ENCODE data around the gene ST6GALNAC3.

The ST6GALNAC3 gene

DNA sequence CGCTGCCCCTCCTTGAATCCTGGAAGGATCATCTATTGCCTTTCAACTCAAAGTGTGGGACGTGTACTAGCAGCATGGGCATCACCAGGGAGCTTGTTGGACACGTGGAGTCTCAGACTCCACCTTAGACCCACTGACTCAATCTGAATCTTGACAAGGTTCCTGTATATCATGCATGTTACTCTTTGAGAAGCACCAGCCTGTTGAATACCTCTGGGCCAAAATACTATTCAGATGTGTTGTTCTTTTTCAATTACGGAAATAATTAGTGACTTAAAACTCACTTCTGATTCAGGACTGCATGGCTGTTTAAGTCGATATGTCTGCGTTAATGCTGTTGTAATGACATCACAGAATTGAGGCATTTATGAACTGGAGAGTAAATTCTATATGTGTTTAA is 70.8 kb downstream of the ST6GALNAC3 start:
- DNase-seq (ENCODE audit: low spot score), result no peak

DNA sequence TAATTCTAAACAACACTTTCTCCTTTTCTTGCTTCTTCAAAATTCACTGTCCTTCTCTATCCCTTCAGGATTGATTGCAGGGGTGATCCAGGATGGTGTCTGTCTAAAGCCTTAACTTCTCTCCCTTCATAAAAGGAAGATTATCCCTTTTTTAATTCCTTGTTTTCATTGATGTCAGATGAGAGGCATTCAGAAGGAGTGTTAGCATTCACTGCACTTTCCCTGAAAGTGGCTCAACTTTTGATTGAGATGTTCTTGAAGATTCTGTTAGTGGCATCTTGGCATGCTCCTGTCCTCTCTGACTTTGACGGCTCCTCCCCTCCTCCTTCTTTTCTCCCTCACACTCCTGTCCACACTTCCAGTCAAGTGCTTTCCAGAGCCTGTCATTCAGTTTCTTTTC is 71.6 kb downstream of the ST6GALNAC3 start:
- DNase-seq (ENCODE audit: low spot score), result no peak

DNA sequence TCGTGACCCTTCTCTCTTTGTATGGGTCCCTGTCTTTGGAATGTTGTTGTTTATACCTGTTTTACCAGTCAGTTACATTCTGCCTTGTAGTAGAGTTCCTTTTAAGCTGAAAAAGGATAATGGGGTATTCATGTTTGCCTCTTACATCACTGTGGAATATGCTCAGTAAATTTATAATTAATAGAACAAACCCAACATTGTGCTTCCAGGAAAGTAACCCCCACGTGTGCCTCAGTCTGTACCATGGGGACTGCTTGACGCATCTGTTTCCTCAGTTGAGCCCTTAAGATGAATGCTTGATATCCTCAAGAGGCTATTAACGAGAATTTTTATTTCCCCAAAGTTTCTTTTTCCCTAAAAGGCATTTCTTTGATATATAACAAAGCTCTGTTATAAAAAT is 73.4 kb downstream of the ST6GALNAC3 start:
- no peak for DNase-seq (ENCODE audit: low spot score)

DNA sequence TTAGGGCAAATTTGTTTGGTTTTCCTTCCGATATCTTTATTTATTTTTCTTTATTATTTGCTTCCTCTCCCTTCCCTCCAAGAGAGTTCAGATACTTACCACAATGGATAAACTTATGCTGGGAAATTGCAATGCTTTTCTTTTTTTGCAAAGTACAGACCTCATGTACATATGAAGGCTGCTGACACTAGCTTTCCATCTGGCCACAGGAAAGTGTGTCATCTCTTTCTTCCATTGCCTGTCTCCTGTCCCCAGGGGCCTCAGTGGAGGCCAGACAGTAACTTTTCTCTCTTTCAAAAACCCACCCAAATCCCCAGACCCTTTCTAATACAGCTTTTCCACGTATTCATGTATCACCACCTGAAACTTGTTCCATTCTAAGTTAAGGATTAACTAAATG is 73.9 kb downstream of the ST6GALNAC3 start:
- DNase-seq (ENCODE audit: low spot score), result no peak

DNA sequence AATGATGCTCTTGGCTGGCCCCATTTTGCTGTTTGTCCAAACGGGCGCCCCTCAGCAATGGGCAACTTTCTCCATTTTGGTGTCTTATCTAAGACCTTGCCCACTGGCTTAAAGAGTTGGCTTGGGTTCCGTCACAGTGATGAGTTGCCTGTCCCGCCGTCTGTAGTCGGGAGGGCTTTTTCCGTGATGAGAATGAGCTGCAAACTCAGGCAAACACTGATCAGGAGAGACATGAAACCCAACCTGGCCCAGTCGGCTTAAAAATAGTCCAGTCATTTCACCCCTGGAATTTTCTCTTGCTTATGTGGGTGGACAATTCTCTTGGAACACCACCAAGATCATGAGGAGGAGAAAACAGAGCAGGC is 79.3 kb downstream of the ST6GALNAC3 start:
- no peak for DNase-seq (ENCODE audit: low spot score)

DNA sequence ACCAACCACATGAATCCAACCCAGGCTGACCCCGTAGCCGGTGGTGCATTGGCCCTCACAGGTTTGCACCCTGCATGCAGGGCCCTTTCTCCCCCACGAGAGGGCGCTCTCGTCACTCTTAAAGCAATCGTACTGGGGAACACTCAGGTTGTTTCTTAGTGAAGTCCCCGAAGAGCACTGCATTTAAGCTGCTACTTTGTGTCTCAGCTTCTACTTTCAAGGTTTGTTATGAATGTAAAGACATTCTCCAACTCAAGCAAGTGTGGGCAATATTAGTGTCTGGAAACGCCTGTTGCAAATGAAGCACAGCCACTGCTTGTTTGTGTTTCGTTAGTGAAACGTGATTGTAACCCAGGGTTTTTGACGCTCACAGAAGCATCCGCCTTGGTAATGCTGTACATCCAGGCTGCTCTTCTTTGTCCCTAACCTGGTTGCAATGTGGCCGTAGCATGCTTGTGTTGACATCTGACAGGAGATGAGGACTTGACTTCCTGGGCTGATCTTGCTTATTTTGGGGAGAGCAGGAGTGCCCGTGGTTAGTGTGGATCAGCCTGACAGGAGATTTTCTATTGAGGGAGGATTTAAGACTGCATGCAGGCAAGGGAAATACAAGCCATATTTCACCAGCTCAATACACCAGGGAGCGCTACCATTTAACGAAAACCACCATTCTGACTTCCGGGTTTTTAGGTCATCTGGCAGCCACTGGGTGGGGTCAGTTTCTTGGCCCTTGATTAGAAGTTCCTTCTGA is 79.8 kb downstream of the ST6GALNAC3 start:
- peak; percentile 72 for DNase-seq (ENCODE audit: low spot score)

DNA sequence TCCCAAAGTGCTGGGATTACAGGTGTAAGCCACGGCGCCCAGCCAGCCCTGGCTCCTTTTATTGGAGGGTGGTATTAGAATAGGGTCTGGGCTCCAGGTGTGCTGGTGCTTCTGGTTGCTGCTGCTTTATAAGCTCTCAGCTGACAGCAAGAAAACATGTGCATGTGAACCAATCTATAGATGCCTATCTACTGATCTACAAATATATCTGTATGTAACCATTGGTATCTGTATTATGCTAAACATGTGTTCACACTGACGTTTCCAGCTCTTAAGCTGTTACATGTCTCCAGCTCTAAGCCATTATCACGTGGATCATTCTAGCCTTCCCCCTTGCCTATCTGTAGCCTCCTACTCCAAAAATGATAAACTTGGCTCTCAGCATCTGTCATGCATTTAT is 82.4 kb downstream of the ST6GALNAC3 start:
- no peak for DNase-seq (ENCODE audit: low spot score)

DNA sequence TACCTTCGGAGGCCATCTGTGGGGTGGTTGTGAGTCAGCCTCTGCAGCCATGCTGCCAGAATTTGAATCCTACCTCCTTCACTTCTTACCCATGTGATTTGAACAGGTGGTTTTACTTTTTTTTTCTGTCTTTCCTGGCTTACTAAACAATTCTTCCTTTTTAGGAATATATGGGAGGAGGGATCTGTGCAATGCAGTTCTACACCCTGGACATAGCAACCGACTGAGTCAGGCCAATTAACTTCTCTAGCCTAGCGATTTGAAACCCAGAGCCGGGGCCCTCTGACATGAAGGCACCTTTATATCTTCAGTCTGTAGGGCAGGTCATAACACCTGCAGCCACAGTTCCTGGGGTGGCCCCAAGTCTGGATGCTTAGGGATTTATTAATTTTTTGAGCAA is 83.6 kb downstream of the ST6GALNAC3 start:
- no peak for DNase-seq (ENCODE audit: low spot score)

DNA sequence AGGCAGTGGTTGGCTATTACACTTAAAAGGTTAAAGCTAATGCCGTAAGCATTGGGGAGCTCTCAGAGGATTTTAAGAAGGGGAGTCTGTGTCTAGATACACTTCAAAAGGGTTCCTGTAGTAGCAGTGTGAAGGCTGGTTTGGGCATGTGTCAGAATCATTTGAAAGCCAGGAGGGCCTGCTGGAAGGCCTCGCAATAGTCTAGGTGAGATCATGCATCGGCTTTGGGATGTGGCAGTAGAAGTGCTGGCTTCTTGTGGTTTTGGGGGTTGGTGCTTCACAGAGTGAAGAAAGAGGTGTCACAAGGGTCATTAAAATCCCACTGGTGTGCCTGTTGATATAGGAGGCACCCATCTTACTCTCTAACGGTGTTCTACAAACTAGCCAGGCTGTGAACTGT is 85.7 kb downstream of the ST6GALNAC3 start:
- DNase-seq (ENCODE audit: low spot score), result no peak

DNA sequence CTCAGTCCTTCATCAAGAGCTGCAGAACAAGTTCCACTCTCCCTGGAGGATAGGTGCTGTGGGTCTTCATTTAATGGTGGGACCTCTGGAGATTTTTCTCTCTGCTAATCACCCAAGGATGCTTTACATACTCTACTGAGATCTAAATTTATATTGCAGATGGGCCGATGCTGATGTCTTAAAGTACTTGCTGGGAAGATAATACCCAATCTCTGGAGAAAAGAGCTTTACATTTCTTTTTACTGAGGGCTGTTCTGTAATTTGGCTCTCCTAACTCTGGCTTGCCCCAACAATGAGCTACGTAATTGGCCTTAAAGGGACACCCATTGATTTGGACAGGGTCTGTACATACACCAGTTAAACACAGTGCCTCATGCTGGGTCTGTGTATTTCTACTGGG is 86.9 kb downstream of the ST6GALNAC3 start:
- no peak for DNase-seq (ENCODE audit: low spot score)

DNA sequence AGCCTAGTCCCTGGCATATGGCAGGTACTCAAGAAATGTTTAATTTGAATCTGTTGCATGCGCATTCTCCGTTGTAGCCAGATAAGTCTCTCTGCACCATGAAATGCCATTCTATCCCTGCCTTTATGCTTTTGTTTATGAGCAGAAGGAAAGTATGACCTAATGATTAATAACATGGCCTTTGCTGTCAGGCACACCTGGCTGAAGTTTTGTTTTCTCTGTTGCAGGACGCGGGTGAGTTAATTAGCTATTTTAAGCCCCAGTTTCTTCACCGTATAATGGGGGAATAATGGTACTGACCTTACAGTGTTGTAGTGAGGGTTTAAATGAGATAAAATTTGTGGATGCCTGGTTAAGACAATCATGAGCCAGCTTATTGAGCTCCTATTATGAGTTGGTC is 87.7 kb downstream of the ST6GALNAC3 start:
- DNase-seq (ENCODE audit: low spot score), result no peak

DNA sequence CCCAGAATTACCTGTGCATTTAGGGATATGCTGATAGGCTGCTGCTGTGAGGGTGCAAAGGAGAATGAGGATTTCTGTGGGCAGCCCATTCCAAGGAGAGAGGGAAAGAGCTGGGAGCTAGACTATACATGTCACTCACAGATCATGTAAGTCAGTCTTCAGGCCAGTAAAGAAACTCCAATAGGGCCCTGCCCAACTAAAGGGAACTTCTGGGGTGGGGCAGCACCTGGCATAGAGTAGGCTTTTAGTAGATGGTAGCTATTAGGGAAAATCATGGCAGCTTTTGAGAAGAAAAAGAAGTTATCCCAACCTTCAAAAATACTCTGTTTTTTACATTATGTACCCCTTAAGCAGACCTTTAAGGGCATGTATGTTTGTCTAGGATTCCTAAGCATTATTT is 89.6 kb downstream of the ST6GALNAC3 start:
- DNase-seq (ENCODE audit: low spot score), result no peak

DNA sequence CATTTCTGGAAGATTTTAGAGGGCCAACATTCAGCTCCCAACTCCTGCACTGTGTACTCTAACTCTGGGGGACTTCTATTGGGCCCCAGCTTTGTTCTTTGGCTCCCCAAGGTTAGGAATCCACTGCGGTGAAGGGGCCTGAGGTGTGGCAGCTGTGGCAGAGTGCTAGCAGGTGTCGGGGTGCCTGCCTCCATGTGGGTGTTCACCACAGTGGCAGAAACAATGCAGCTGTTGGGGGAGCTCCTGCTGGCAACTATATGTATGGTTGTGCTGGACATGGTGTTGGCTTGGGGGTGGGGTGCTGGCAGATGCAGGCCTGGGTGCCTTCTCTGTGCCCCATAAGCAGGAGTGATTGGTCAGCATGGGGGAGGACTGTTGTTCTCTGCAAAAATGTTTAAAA is 95.5 kb downstream of the ST6GALNAC3 start:
- DNase-seq (ENCODE audit: low spot score), result no peak

DNA sequence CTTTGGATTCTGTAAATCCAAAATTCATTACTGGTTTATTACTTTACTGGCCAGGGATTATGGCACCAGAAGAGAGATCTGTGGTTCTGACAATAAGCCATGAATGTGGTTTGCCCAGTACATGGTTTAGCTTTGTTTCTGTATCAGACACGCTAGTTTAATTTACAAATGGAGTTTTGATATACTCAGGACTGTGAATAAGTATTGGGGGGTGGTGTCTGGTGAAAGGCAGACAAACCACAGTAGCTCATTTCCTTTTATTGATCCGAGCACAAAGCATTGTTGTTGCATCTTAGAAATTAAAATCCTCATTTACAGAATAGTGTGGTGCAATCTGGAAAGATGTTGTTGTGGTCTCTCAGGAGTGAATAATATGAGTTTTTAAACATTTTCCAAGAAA is 96.0 kb downstream of the ST6GALNAC3 start:
- DNase-seq (ENCODE audit: low spot score), result no peak

DNA sequence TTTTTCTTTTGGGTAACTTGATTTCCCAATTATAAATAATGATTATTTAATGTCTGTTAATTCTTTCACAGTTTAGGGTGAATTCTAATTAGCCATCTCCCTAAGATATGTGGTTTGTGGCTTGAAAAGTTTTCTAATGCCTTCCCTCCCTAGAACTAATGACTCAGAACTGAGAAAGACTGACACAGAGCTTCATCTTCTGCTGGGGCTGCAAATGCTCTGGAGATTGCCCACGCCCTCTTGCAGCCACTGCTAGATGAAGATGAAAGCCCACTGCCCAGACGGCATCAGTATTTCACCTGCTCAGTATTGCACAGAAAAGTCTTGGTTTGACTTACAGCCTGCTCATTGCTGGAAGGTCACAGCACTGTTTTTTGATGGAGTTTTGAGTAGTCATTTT is 101.5 kb downstream of the ST6GALNAC3 start:
- no peak for DNase-seq (ENCODE audit: low spot score)

DNA sequence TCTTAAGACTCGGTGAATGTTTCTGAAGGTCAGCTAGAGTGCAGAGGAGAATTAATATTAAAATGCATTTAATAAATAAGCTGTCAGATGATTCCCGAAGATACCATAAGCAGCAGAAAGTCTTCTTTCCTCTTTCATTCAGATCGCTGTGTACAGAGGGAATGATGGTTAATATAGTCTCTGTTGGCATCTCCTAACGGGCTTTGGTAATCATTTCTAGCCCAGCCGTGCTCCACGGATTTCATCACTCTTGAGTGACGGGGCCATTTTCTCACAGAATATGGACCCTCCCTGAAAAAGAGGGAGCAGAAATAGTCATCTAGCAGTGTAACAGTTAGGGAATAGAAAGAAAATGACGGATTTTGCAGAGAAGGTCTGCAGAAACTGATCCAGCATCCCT is 103.1 kb downstream of the ST6GALNAC3 start:
- DNase-seq (ENCODE audit: low spot score), result no peak

DNA sequence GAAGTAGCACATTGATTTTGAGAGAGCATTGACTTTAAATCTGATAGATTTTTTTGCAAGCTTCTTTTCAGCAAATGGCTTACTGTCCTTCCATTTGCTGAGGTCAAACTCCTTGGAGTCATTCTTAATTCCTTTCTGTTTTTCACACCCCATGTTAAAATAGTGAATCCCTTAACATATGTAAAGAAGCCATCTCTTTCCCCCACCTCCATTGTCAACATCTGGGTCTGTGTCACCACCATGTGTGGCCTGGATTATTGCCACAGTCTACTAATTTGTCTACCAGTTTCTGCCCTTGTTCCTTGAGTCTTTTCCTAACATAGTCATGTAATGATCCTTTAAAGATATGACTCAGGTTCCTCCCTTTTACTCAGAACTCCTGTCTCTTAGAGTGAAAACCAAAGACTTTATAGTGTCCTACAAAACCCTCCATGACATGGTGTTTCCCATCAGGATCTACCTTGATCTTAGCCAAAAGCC is 104.7 kb downstream of the ST6GALNAC3 start:
- no peak for DNase-seq (ENCODE audit: low spot score)

DNA sequence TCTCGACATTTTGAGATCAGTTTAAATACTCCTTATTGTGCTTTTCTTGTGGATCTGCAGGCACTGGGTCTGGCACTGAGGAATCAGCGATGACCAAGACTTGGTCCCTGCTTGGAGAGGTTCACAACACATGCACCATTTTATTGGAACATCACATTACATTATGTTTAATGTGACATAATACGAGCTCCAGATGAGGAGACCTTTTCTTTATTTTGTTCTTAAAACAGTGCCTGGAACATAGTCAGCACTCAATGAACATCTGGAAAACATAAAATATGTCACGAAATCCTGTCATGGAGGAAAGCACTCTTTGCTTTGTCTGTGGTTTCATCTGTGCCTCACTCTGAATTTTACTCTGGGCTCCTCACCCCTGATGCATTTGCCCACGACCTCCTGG is 110.7 kb downstream of the ST6GALNAC3 start:
- no peak for DNase-seq (ENCODE audit: low spot score)

DNA sequence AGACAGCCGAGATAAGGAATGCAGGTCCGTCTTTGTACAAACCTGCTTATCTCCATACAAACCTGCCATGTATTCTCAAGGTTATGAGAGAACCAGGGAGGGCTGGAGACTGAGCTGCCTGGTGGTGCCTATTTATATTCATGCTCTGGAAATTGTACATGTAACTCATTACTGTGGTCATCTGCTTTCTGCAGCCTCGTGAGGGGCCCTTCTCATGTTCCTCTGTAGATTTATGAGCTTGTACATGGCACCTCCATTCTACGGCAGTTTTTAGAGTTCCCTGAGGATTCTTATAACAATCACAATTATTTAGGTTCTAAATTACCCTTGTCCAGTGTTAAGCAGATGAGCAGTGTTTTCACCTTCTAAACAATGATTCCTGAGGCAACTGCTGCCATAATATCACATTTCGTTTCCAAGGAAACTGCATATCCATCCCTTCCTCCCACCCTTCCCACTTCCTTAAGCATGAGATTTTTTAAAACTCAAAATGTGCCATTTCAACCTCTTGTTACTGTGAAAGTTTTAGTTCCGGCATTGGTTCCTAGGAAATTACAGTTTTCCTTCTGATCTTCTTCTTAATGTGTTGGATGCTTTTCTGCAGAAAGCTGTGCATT is 112.1 kb downstream of the ST6GALNAC3 start:
- DNase-seq (ENCODE audit: low spot score), result no peak

DNA sequence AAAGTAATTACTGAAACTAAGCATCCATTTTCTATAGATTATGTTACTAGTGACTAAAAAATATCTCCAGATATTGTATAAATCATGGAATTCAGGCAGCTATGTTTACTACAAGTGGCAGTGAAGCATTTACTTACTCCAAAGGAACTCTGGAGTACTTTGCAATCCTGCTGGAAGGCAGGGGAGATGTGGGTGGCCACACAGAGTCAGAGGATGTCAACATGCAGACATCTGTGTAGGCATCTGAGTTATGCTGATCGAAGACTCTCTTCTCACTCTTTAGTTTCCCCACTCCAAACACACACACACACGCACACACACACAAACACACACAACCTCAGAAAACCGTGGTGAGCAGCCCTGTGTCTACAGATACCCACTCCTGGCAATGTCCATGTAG is 112.9 kb downstream of the ST6GALNAC3 start:
- DNase-seq (ENCODE audit: low spot score), result no peak

DNA sequence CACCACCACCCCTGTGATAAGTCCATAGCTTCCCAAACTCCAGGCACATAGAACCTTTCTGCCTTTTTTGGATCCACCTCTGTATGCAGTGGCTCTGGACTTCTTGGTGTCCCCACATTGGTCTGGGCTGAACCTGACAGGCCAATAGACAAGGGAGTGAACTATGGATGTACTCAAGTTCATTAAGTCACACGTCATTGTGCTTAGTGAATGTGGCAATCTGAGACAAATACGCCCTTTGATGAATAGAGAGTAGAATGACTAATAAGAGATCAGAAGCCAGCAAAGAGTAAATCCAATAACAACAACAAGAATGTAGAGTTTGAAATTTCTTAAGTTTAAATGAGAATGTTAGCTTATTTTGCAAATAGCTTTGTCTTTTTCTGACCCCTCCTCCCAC is 114.8 kb downstream of the ST6GALNAC3 start:
- no peak for DNase-seq (ENCODE audit: low spot score)

DNA sequence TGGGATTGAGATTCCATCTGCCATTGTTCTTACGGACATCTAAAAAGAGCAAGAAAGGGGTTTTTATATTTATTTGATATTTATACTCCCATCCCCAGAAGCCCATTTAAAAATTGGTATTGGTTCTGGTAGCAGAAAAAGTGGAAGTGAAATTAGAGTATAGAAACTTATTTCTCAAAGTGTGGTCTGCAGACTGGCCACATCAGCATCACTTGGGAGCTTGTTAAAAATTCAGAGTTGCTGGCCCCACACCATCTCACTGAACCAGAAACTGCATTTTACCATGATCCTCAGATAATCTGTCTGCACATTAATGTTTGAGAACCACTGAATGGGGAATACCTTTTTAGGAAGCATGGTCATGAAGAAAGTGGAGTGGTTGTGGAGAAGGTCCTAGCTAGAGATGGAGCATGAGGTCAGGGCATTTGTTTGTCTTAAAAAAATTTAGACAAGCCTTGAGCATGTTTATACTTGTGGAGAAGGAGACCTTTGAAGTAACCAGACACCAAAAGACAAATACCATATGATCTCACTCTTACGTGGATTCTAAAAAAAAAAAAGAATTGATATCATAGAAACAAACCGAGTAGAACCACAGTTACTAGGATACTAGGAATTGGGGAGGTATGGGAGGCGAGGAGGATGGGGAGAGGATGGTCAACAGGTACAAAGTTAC is 116.3 kb downstream of the ST6GALNAC3 start:
- DNase-seq (ENCODE audit: low spot score), result no peak

DNA sequence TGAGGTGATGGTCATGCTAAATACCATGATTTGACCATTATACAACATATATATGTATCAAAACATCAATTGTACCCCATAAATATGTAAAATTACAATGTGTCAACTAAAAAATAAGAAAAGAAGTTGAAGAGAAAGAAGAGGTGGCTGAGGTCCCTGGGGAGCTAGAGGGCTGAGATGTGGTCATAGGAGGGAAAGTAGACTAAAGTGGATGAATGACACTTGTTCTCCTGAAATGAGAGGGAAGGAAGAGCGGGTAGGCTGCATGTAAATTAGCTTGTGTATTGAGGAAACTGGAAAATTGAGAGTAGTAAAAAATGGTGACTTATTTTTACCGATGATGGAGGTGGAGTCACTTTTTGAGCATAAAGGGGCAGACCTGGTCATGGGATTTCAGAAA is 117.0 kb downstream of the ST6GALNAC3 start:
- no peak for DNase-seq (ENCODE audit: low spot score)
